ENCODE results near the gene KCNK6.

KCNK6 gene

DNA sequence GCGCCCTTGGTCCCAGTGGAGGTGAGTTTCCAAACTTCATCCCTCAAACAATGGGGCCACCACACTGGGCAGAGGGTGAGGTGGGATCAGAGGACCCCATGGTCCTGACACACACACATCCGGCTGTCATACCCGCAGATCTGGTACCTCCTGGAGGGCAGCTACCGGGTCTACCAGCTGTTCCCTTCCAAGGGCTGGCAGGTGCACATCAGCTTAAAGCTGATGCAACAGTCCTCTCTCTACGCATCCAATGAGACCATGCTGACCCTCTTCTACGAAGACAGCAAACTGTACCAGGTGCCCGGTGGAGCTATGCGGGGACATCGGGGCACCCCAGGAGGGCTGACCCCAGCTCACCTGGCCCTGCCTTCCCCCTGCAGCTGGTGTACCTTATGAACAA, 40.7 kb downstream of the KCNK6 start:
- Histone ChIP-seq H2AFZ (ENCODE audit: low read length) (no peak overlapping the region), H3K27ac (ENCODE audit: low read depth, low read length, poor library complexity, severe bottlenecking) (no peak overlapping the region), H3F3A (ENCODE audit: insufficient read depth, low read length) (no peaks in the 10 kb centered on the region), H3K4me3 (ENCODE audit: low read depth, low read length, poor library complexity, severe bottlenecking) (no peak overlapping the region), H3K27me3 (ENCODE audit: insufficient read depth, low read length) (peaks cover 6% of the 10 kb centered on the region; the same call in 1 of the 2 replicates), H3K9me3 (ENCODE audit: low read length) (no peaks in the 10 kb centered on the region), H3K36me3 (ENCODE audit: insufficient read depth, low read length) (no peaks in the 10 kb centered on the region), H4K20me1 (ENCODE audit: insufficient read depth, low read length) (no peaks in the 10 kb centered on the region), H3K9ac (ENCODE audit: low read length) (no peak overlapping the region), H3K4me2 (ENCODE audit: low read length) (no peak overlapping the region), H3K4me1 (ENCODE audit: insufficient read depth, low read length, severe bottlenecking) (peaks cover 8% of the 10 kb centered on the region), H3K9me2 (ENCODE audit: low read depth, low read length) (no peaks in the 10 kb centered on the region), H3K79me2 (ENCODE audit: insufficient read depth, low read length) (no peaks in the 10 kb centered on the region)
- TF ChIP-seq, protein P1, sequence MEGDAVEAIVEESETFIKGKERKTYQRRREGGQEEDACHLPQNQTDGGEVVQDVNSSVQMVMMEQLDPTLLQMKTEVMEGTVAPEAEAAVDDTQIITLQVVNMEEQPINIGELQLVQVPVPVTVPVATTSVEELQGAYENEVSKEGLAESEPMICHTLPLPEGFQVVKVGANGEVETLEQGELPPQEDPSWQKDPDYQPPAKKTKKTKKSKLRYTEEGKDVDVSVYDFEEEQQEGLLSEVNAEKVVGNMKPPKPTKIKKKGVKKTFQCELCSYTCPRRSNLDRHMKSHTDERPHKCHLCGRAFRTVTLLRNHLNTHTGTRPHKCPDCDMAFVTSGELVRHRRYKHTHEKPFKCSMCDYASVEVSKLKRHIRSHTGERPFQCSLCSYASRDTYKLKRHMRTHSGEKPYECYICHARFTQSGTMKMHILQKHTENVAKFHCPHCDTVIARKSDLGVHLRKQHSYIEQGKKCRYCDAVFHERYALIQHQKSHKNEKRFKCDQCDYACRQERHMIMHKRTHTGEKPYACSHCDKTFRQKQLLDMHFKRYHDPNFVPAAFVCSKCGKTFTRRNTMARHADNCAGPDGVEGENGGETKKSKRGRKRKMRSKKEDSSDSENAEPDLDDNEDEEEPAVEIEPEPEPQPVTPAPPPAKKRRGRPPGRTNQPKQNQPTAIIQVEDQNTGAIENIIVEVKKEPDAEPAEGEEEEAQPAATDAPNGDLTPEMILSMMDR (IDR thresholded peaks at IDR 0.05; ENCODE audit: low read length): no peak
- TF ChIP-seq EZH2 (IDR thresholded peaks at IDR 0.05; ENCODE audit: borderline replicate concordance, low read length): no peak

DNA sequence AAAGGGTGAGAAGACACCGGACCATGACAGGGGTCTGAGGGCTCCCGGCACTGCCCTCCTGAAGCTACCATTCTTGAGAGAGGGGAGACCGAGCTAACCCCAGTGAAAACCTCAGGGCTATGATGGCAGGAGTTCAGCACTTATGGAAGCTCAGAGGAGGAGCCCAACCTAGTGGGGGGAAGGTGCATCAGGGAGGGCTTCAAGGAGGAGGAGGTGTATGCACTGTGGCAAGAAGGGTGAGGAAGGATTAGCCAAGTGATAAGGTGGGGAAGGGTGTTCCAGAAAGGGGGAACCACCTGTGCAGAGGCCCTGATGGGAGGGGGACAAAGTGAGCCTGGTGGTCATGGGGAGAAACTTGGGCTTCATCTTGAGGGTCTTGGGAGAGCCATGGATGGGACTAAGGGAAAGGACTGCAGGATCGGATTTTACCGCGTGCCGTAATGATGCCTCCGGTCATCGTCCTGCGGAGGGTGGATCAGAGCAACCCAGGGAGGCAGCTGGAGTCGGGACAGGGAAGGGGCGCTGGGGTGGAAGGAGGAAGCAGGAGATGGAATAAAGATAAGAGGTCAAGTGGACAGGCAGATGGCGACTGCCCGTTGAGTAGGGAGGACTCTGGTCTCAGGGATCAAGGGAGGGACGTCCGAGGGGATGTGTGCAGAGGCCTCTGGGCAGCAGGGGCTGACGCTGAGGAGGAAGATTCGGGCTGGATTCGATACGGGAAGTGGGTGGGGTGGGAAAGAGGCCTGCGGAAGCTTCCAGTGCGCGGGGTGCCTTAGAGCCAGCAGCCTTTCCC, 41.4 kb downstream of the KCNK6 start:
- peak overlapping the region; percentile 95 for H3K4me2 ChIP-seq (ENCODE audit: low read length)
- peak overlapping the region; percentile 72 for H3K4me3 ChIP-seq (ENCODE audit: low read depth, low read length, poor library complexity, severe bottlenecking)

DNA sequence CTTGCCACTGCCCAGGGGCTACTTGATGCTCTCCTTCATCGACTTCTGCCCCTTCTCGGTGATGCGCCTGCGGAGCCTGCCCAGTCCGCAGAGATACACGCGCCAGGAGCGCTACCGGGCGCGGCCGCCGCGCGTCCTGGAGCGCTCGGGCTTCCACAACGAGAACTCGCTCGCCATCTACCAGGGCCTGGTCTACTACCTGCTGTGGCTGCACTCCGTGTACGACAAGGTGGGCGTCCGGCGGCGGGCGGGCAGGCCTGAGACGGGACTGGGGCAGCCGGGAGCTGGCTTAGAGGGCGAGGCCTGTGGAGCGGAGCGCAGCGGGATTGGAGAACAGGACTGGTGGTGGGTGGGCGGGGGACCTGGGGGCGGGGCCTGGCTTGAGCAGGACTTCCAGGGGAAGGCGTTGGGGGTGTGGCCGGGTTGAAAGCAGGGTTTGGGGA, 42.0 kb downstream of the KCNK6 start:
- Histone ChIP-seq H2AFZ (ENCODE audit: low read length) (no peak overlapping the region), H3K9me2 (ENCODE audit: low read depth, low read length) (no peaks in the 10 kb centered on the region), H3K27ac (ENCODE audit: low read depth, low read length, poor library complexity, severe bottlenecking) (no peak overlapping the region), H3K27me3 (ENCODE audit: insufficient read depth, low read length) (peaks cover 12% of the 10 kb centered on the region; the same call in 1 of the 2 replicates), H3K4me2 (ENCODE audit: low read length) (peak overlapping the region; percentile 95), H4K20me1 (ENCODE audit: insufficient read depth, low read length) (no peaks in the 10 kb centered on the region), H3K79me2 (ENCODE audit: insufficient read depth, low read length) (no peaks in the 10 kb centered on the region), H3K36me3 (ENCODE audit: insufficient read depth, low read length) (no peaks in the 10 kb centered on the region), H3K9ac (ENCODE audit: low read length) (no peak overlapping the region; the same call in 1 of the 2 replicates), H3F3A (ENCODE audit: insufficient read depth, low read length) (no peaks in the 10 kb centered on the region), H3K4me3 (ENCODE audit: low read depth, low read length, poor library complexity, severe bottlenecking) (peak overlapping the region; percentile 72), H3K9me3 (ENCODE audit: low read length) (no peaks in the 10 kb centered on the region), H3K4me1 (ENCODE audit: insufficient read depth, low read length, severe bottlenecking) (peaks cover 8% of the 10 kb centered on the region)
- TF ChIP-seq, protein P1 (IDR thresholded peaks at IDR 0.05; ENCODE audit: low read length): no peak
- no peak for TF ChIP-seq EZH2 (IDR thresholded peaks at IDR 0.05; ENCODE audit: borderline replicate concordance, low read length)

More for the DNA sequence above, 41.4 kb downstream of the KCNK6 start:
- H3K4me1 ChIP-seq (ENCODE audit: insufficient read depth, low read length, severe bottlenecking): peaks cover 8% of the 10 kb centered on the region
- H2AFZ ChIP-seq (ENCODE audit: low read length): no peak overlapping the region
- no peaks in the 10 kb centered on the region for H3F3A ChIP-seq (ENCODE audit: insufficient read depth, low read length)
- peaks cover 6% of the 10 kb centered on the region; the same call in 1 of the 2 replicates for H3K27me3 ChIP-seq (ENCODE audit: insufficient read depth, low read length)
- no peak overlapping the region for H3K9ac ChIP-seq (ENCODE audit: low read length)
- no peaks in the 10 kb centered on the region for H3K9me2 ChIP-seq (ENCODE audit: low read depth, low read length)
- no peaks in the 10 kb centered on the region for H3K9me3 ChIP-seq (ENCODE audit: low read length)
- H4K20me1 ChIP-seq (ENCODE audit: insufficient read depth, low read length): no peaks in the 10 kb centered on the region
- no peak overlapping the region for H3K27ac ChIP-seq (ENCODE audit: low read depth, low read length, poor library complexity, severe bottlenecking)
- no peaks in the 10 kb centered on the region for H3K36me3 ChIP-seq (ENCODE audit: insufficient read depth, low read length)
- no peak for TF ChIP-seq EZH2 (IDR thresholded peaks at IDR 0.05; ENCODE audit: borderline replicate concordance, low read length)
- TF ChIP-seq, protein P1 (IDR thresholded peaks at IDR 0.05; ENCODE audit: low read length): no peak
- no peaks in the 10 kb centered on the region for H3K79me2 ChIP-seq (ENCODE audit: insufficient read depth, low read length)
